DND-41 (cell line): ENCODE measurements around the gene SGCD.

Experiments
- ATAC-seq: fragments of 200-7000 bp; cut with Tn5 transposase; 3 replicates; pipeline ENCODE4 v1.9.1; 2021; ENCODE audit warnings: low read depth; ENCODE audit not compliant: insufficient read depth
- DNase-seq: peaks from one replicate; pipeline ENCODE4 v3.0.0-alpha.2; 2020
- H2AFZ ChIP-seq: 2 replicates; pipeline ENCODE4 v1.6.0; 2012; ENCODE audit warnings: low read depth, low read length
- H3K27ac ChIP-seq: 2 replicates; pipeline ENCODE4 v1.5.1; 2012; ENCODE audit warnings: low read length, inconsistent platforms
- H3K27me3 ChIP-seq: fragments of 200-600 bp; sonication (generic); 2 replicates; pipeline ENCODE4 v1.6.0; 2012; ENCODE audit warnings: low read length, mild to moderate bottlenecking, inconsistent platforms; ENCODE audit not compliant: insufficient read depth, poor library complexity
- H3K36me3 ChIP-seq: 2 replicates; pipeline ENCODE4 v1.5.1; 2012; ENCODE audit warnings: low read length, inconsistent platforms; ENCODE audit not compliant: insufficient read depth
- H3K4me1 ChIP-seq: 2 replicates; pipeline ENCODE4 v1.5.1; 2012; ENCODE audit warnings: mild to moderate bottlenecking, low read length; ENCODE audit not compliant: insufficient read depth
- H3K4me2 ChIP-seq: 2 replicates; pipeline ENCODE4 v1.6.0; 2012; ENCODE audit warnings: mild to moderate bottlenecking, moderate library complexity, low read length, inconsistent platforms; ENCODE audit not compliant: insufficient read depth
- H3K4me3 ChIP-seq, 2 experiments: fragments of 200-600 bp in 1 of 2; shearing (Covaris generic) in 1 of 2; 2 replicates each; pipeline ENCODE4 v1.5.1; 2012 to 2016; ENCODE audit warnings: inconsistent platforms in 2 of 2, low read length in 2 of 2, mild to moderate bottlenecking in 2 of 2, low read depth in 1 of 2, moderate library complexity in 1 of 2
- H3K79me2 ChIP-seq: 2 replicates; pipeline ENCODE4 v1.6.0; 2012; ENCODE audit warnings: low read length, inconsistent platforms; ENCODE audit not compliant: insufficient read depth
- H3K9ac ChIP-seq: 2 replicates; pipeline ENCODE4 v1.6.0; 2012; ENCODE audit warnings: low read depth, mild to moderate bottlenecking, inconsistent platforms, low read length, moderate library complexity
- H3K9me3 ChIP-seq: 2 replicates; pipeline ENCODE4 v1.5.1; 2012; ENCODE audit warnings: low read length, moderate library complexity, mild to moderate bottlenecking, inconsistent platforms; ENCODE audit not compliant: insufficient read depth, severe bottlenecking
- H4K20me1 ChIP-seq: 2 replicates; pipeline ENCODE4 v1.6.0; 2012; ENCODE audit warnings: low read length; ENCODE audit not compliant: insufficient read depth
- EZH2 ChIP-seq: IDR thresholded peaks from 3 replicates; pipeline ENCODE4 v1.6.1; 2012; ENCODE audit warnings: borderline replicate concordance, low read depth, mild to moderate bottlenecking, moderate library complexity, low read length, inconsistent platforms; ENCODE audit not compliant: severe bottlenecking
- TF ChIP-seq, protein P1 (sequence below): IDR thresholded peaks from 2 replicates; pipeline ENCODE4 v1.5.1; 2012; ENCODE audit warnings: borderline replicate concordance, low read length, moderate library complexity, mild to moderate bottlenecking; ENCODE audit not compliant: poor library complexity, severe bottlenecking; ENCODE audit errors: extremely low read depth

SGCD gene

DNA sequence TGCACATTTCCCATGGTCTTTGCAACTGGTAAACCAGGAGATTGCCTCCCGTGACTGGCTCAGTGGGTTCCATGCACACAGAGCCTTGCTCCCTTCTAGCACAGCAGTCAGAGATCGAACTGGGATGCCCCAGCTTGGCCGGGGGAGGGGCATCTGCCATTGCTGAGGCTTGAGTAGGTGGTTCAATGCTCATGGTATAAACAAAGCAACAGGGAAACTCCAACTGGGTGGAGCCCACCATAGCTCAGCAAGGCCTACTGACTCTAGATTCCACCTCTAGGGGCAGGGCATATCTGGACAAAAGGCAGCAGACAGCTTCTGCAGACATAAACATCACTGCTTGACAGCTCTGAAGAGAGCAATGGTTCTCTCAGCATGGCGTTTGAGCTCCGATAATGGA is 456.1 kb downstream of the SGCD start:
- H4K20me1 ChIP-seq, result no peaks in the 10 kb centered on the region
- no peaks in the 10 kb centered on the region for H3K4me1 ChIP-seq
- no peaks in the 10 kb centered on the region for H3K9me3 ChIP-seq
- H3K9ac ChIP-seq, result no peak overlapping the region
- no peaks in the 10 kb centered on the region for H3K79me2 ChIP-seq
- ATAC-seq (no peak), DNase-seq (no peak)
- no peaks in the 10 kb centered on the region for H3K36me3 ChIP-seq
- TF ChIP-seq, protein P1, sequence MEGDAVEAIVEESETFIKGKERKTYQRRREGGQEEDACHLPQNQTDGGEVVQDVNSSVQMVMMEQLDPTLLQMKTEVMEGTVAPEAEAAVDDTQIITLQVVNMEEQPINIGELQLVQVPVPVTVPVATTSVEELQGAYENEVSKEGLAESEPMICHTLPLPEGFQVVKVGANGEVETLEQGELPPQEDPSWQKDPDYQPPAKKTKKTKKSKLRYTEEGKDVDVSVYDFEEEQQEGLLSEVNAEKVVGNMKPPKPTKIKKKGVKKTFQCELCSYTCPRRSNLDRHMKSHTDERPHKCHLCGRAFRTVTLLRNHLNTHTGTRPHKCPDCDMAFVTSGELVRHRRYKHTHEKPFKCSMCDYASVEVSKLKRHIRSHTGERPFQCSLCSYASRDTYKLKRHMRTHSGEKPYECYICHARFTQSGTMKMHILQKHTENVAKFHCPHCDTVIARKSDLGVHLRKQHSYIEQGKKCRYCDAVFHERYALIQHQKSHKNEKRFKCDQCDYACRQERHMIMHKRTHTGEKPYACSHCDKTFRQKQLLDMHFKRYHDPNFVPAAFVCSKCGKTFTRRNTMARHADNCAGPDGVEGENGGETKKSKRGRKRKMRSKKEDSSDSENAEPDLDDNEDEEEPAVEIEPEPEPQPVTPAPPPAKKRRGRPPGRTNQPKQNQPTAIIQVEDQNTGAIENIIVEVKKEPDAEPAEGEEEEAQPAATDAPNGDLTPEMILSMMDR, result no peak
- no peak for TF ChIP-seq EZH2
- H3K27me3 ChIP-seq, result no peaks in the 10 kb centered on the region
- no peak overlapping the region for H2AFZ ChIP-seq
- H3K27ac ChIP-seq, result no peak overlapping the region
- no peak overlapping the region for H3K4me2 ChIP-seq
- no peak overlapping the region for H3K4me3 ChIP-seq

GRCh38 chr5:156794687-156795086 is 467.7 kb downstream of the SGCD start:
- no peak overlapping the region for H2AFZ ChIP-seq
- no peaks in the 10 kb centered on the region for H3K36me3 ChIP-seq
- H3K27ac ChIP-seq, result no peak overlapping the region
- H3K79me2 ChIP-seq, result no peaks in the 10 kb centered on the region
- H3K4me2 ChIP-seq, result no peak overlapping the region
- ATAC-seq, result no peak
- no peak overlapping the region for H3K4me3 ChIP-seq
- no peaks in the 10 kb centered on the region for H4K20me1 ChIP-seq
- H3K4me1 ChIP-seq, result no peaks in the 10 kb centered on the region
- no peak for DNase-seq
- H3K9ac ChIP-seq, result no peak overlapping the region
- TF ChIP-seq, protein P1, result no peak
- no peak for TF ChIP-seq EZH2
- H3K9me3 ChIP-seq, result no peaks in the 10 kb centered on the region
- H3K27me3 ChIP-seq, result peaks cover 18% of the 10 kb centered on the region

DNA sequence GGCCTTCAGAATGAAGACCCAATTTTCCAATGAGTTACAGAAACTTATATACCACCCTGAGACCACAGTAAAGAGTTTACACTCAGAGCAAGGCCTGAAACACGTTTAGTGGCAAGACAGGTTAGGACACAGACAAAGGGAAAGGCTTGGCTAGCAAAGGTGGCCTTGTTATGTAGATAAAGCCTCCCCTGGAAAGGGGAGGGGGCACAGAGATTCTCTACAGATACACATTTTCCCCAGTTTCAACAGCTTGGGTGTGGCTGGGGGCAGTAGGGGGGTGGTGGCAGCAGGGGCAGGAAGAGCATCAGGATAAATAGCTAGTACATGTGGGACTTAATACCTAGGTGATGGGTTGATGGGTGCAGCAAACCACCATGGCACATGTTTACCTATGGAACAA is 471.2 kb downstream of the SGCD start:
- Histone ChIP-seq H4K20me1 (no peaks in the 10 kb centered on the region), H3K36me3 (no peaks in the 10 kb centered on the region), H3K4me2 (no peak overlapping the region), H3K9me3 (no peaks in the 10 kb centered on the region), H3K27ac (no peak overlapping the region), H2AFZ (no peak overlapping the region), H3K9ac (no peak overlapping the region), H3K4me3 (no peak overlapping the region), H3K4me1 (no peaks in the 10 kb centered on the region), H3K27me3 (peaks cover 35% of the 10 kb centered on the region), H3K79me2 (no peaks in the 10 kb centered on the region)
- ATAC-seq, result no peak
- DNase-seq, result no peak
- TF ChIP-seq EZH2, result no peak
- TF ChIP-seq, protein P1, result no peak

GRCh38 chr5:156799171-156799570 is 472.2 kb downstream of the SGCD start:
- no peak for TF ChIP-seq EZH2
- TF ChIP-seq, protein P1, result no peak
- H3K4me1 ChIP-seq, result no peaks in the 10 kb centered on the region
- no peaks in the 10 kb centered on the region for H4K20me1 ChIP-seq
- no peak for ATAC-seq
- H3K9ac ChIP-seq, result no peak overlapping the region
- H3K27ac ChIP-seq, result no peak overlapping the region
- H3K9me3 ChIP-seq, result no peaks in the 10 kb centered on the region
- H3K36me3 ChIP-seq, result no peaks in the 10 kb centered on the region
- H3K4me3 ChIP-seq, result no peak overlapping the region
- DNase-seq, result no peak
- no peak overlapping the region for H3K4me2 ChIP-seq
- H3K79me2 ChIP-seq, result no peaks in the 10 kb centered on the region
- no peak overlapping the region for H2AFZ ChIP-seq
- H3K27me3 ChIP-seq, result peaks cover 35% of the 10 kb centered on the region
